Activated CD4-positive, CD25-positive, alpha-beta regulatory T cell treated with anti-CD3 and anti-CD28 coated beads, Interleukin-2, amount 50 U/mL, for 72 hours (primary cell): ENCODE measurements around the gene CNTNAP5.

Experiments used
- DNase-seq: peaks from one replicate; pipeline ENCODE4 v3.0.0; 2021

Gene CNTNAP5

GRCh38 chr2:124753842-124754241 is 728.8 kb downstream of the CNTNAP5 start:
- no peak for DNase-seq

- DNase-seq = no peak
Observed at GRCh38 chr2:124755386-124755785, 730.3 kb downstream of the CNTNAP5 start.

- no peak for DNase-seq
Observed at GRCh38 chr2:124756048-124756447, 731.0 kb downstream of the CNTNAP5 start.

- DNase-seq = no peak
Observed at GRCh38 chr2:124762388-124762787, 737.3 kb downstream of the CNTNAP5 start.

GRCh38 chr2:124763611-124764010 is 738.5 kb downstream of the CNTNAP5 start:
- DNase-seq = no peak

GRCh38 chr2:124774781-124775180 is 749.7 kb downstream of the CNTNAP5 start:
- DNase-seq = no peak

- no peak for DNase-seq
Observed at GRCh38 chr2:124776332-124776731, 751.2 kb downstream of the CNTNAP5 start.

- no peak for DNase-seq
Observed at GRCh38 chr2:124778076-124778475, 753.0 kb downstream of the CNTNAP5 start.

GRCh38 chr2:124796647-124797046 is 771.6 kb downstream of the CNTNAP5 start:
- no peak for DNase-seq

- DNase-seq = no peak
Observed at GRCh38 chr2:124797049-124797448, 772.0 kb downstream of the CNTNAP5 start.

GRCh38 chr2:124798551-124798950 is 773.5 kb downstream of the CNTNAP5 start:
- no peak for DNase-seq

- DNase-seq = no peak
Observed at GRCh38 chr2:124804014-124804940, 779.2 kb downstream of the CNTNAP5 start.

GRCh38 chr2:124805060-124805459 is 780.0 kb downstream of the CNTNAP5 start:
- DNase-seq = no peak

- no peak for DNase-seq
Observed at GRCh38 chr2:124810132-124810531, 785.0 kb downstream of the CNTNAP5 start.

GRCh38 chr2:124814968-124815745 is 790.1 kb downstream of the CNTNAP5 start:
- DNase-seq = no peak

GRCh38 chr2:124816007-124816406 is 790.9 kb downstream of the CNTNAP5 start:
- DNase-seq = no peak

GRCh38 chr2:124822516-124822915 is 797.4 kb downstream of the CNTNAP5 start:
- no peak for DNase-seq

- DNase-seq = no peak
Observed at GRCh38 chr2:124824441-124824840, 799.4 kb downstream of the CNTNAP5 start.

GRCh38 chr2:124832521-124832920 is 807.4 kb downstream of the CNTNAP5 start:
- no peak for DNase-seq

- DNase-seq = no peak
Observed at GRCh38 chr2:124834331-124834730, 809.2 kb downstream of the CNTNAP5 start.

- DNase-seq = no peak
Observed at GRCh38 chr2:124835331-124835730, 810.2 kb downstream of the CNTNAP5 start.

- DNase-seq = no peak
Observed at GRCh38 chr2:124836416-124836815, 811.3 kb downstream of the CNTNAP5 start.

- DNase-seq = no peak
Observed at GRCh38 chr2:124837496-124837895, 812.4 kb downstream of the CNTNAP5 start.

GRCh38 chr2:124838406-124838805 is 813.3 kb downstream of the CNTNAP5 start:
- no peak for DNase-seq
